SU-DHL-6 (cell line): ENCODE results near the gene ZCCHC3.

Experiments used
- CTCF ChIP-seq: fragments of 200-600 bp; sonication (generic); IDR thresholded peaks from one replicate; pipeline ENCODE4 v1.5.1; 2017; ENCODE audit warnings: antibody characterized with exemption, mild to moderate bottlenecking, low read length, moderate library complexity; ENCODE audit not compliant: insufficient read depth, poor library complexity, severe bottlenecking
- EZH2phosphoT487 ChIP-seq: fragments of 200-600 bp; sonication (generic), shearing (Covaris generic); conservative IDR thresholded peaks from 2 replicates; pipeline ENCODE4 v1.6.1; 2018; ENCODE audit warnings: mild to moderate bottlenecking, antibody characterized with exemption, low read length, moderate library complexity, mixed read lengths

DNA sequence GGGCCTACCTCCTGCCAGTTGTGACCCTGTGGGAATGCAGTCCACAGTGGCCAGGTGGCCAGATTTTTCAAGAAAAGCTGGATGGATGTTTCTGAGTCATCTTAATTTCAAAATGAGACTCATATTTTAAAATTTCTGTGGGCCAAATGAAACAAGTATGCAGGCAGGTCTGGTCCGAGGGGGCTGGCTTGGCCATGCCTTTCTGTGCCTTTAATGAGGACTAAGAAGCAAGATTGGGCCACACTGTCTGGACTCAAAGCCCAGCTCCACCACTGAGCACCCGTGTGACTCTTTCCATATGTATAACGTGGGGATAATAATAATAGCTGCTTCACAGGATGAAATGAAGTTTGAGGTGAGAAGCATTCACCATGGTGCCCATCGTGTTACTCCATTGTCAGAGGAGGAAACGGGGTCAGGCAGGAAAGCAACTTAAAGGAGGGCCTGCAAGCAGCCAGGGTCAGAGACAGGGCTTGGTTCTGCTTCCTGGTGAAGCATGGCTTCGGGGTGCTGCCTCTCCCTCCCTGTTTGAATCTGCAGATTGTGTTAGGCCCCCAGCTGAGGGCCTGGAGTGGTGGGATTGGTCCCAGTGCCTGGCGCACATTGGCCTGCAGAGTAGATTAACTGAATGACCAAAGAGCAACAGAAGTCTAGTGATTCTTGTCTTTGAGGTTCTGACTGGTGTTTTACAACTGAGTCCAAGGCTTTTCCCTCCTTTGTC, 31.8 kb downstream of the ZCCHC3 start:
- TF ChIP-seq CTCF (no peak), EZH2phosphoT487 (no peak)
